Measurements from ENCODE around the gene CCDC170. TPM values are rescaled to one million over a fixed set of nuclear protein-coding genes. Genes with fewer than 3 reads are reported as not detected.

Gene CCDC170
- total RNA-seq, 1 donor from 2014 or later: 0.14 TPM

GRCh38 chr6:151656392-151656791 is 162.6 kb downstream of the CCDC170 start:
- H3K4me1 ChIP-seq (ENCODE audit: insufficient read depth, low read length): no peaks in the 10 kb centered on the region
- H4K20me1 ChIP-seq (ENCODE audit: insufficient read depth, low read length): no peaks in the 10 kb centered on the region
- H3K79me2 ChIP-seq (ENCODE audit: insufficient read depth, low read length): no peaks in the 10 kb centered on the region
- H3K27me3 ChIP-seq (ENCODE audit: insufficient read depth, low read length): no peaks in the 10 kb centered on the region
- no peak for FAIRE-seq
- no peaks in the 10 kb centered on the region for H3K9me3 ChIP-seq (ENCODE audit: insufficient read depth, low read depth, low read length)
- H2AFZ ChIP-seq (ENCODE audit: low read depth, low read length): no peak overlapping the region
- DNase-seq (ENCODE audit: low read depth): no peak
- no peaks in the 10 kb centered on the region for H3K36me3 ChIP-seq (ENCODE audit: insufficient read depth, low read length)
- H3K27ac Mint-ChIP-seq (ENCODE audit: unreplicated experiment): no peak overlapping the region
- no peak overlapping the region for H3K4me3 Mint-ChIP-seq (ENCODE audit: unreplicated experiment)
- TF ChIP-seq CTCF (IDR thresholded peaks at IDR 0.05; ENCODE audit: insufficient read depth, low read depth, low read length) (no peak), EZH2 (IDR thresholded peaks at IDR 0.05; ENCODE audit: insufficient read depth, low read length) (no peak)
- no peaks in the 10 kb centered on the region for H3K4me1 Mint-ChIP-seq (ENCODE audit: low read depth, unreplicated experiment)
- H3K9ac ChIP-seq (ENCODE audit: low read length): no peak overlapping the region
- H3K9me3 Mint-ChIP-seq (ENCODE audit: unreplicated experiment): peaks cover 8% of the 10 kb centered on the region
- H3K36me3 Mint-ChIP-seq (ENCODE audit: low read depth, unreplicated experiment): no peaks in the 10 kb centered on the region
- H3K4me2 ChIP-seq (ENCODE audit: low read length): no peak overlapping the region
- no peaks in the 10 kb centered on the region for H3K27me3 Mint-ChIP-seq (ENCODE audit: low read depth, unreplicated experiment)
- no peak overlapping the region for H3K27ac ChIP-seq (ENCODE audit: low read depth, low read length)
- no peak overlapping the region for H3K4me3 ChIP-seq (ENCODE audit: insufficient read depth, low read depth, low read length)

- Histone ChIP-seq H2AFZ (ENCODE audit: low read depth, low read length) (no peak overlapping the region), H3K79me2 (ENCODE audit: insufficient read depth, low read length) (no peaks in the 10 kb centered on the region), H3K4me2 (ENCODE audit: low read length) (no peak overlapping the region), H3K4me3 (ENCODE audit: insufficient read depth, low read depth, low read length) (no peak overlapping the region), H4K20me1 (ENCODE audit: insufficient read depth, low read length) (no peaks in the 10 kb centered on the region), H3K27me3 (ENCODE audit: insufficient read depth, low read length) (no peaks in the 10 kb centered on the region), H3K9ac (ENCODE audit: low read length) (no peak overlapping the region), H3K27ac (ENCODE audit: low read depth, low read length) (no peak overlapping the region), H3K36me3 (ENCODE audit: insufficient read depth, low read length) (no peaks in the 10 kb centered on the region), H3K4me1 (ENCODE audit: insufficient read depth, low read length) (no peaks in the 10 kb centered on the region), H3K9me3 (ENCODE audit: insufficient read depth, low read depth, low read length) (no peaks in the 10 kb centered on the region)
- Mint-ChIP-seq H3K36me3 (ENCODE audit: low read depth, unreplicated experiment) (no peaks in the 10 kb centered on the region), H3K4me3 (ENCODE audit: unreplicated experiment) (no peak overlapping the region), H3K27me3 (ENCODE audit: low read depth, unreplicated experiment) (no peaks in the 10 kb centered on the region), H3K4me1 (ENCODE audit: low read depth, unreplicated experiment) (no peaks in the 10 kb centered on the region), H3K9me3 (ENCODE audit: unreplicated experiment) (peaks cover 6% of the 10 kb centered on the region), H3K27ac (ENCODE audit: unreplicated experiment) (no peak overlapping the region)
- no peak for DNase-seq (ENCODE audit: low read depth)
- FAIRE-seq: no peak
- no peak for TF ChIP-seq EZH2 (IDR thresholded peaks at IDR 0.05; ENCODE audit: insufficient read depth, low read length)
- no peak for TF ChIP-seq CTCF (IDR thresholded peaks at IDR 0.05; ENCODE audit: insufficient read depth, low read depth, low read length)
Observed at GRCh38 chr6:151658091-151658490, 164.3 kb downstream of the CCDC170 start.

GRCh38 chr6:151659212-151659611 is 165.4 kb downstream of the CCDC170 start:
- Histone ChIP-seq H3K79me2 (ENCODE audit: insufficient read depth, low read length) (no peaks in the 10 kb centered on the region), H3K27me3 (ENCODE audit: insufficient read depth, low read length) (no peaks in the 10 kb centered on the region)

More at GRCh38 chr6:151659212-151659611, 165.4 kb downstream of the CCDC170 start:
- Histone ChIP-seq H3K4me3 (ENCODE audit: insufficient read depth, low read depth, low read length) (no peak overlapping the region), H2AFZ (ENCODE audit: low read depth, low read length) (no peak overlapping the region), H3K36me3 (ENCODE audit: insufficient read depth, low read length) (no peaks in the 10 kb centered on the region), H3K4me2 (ENCODE audit: low read length) (no peak overlapping the region), H3K27ac (ENCODE audit: low read depth, low read length) (no peak overlapping the region), H3K4me1 (ENCODE audit: insufficient read depth, low read length) (no peaks in the 10 kb centered on the region), H3K9ac (ENCODE audit: low read length) (no peak overlapping the region), H3K9me3 (ENCODE audit: insufficient read depth, low read depth, low read length) (no peaks in the 10 kb centered on the region), H4K20me1 (ENCODE audit: insufficient read depth, low read length) (no peaks in the 10 kb centered on the region)
- FAIRE-seq (no peak), DNase-seq (ENCODE audit: low read depth) (no peak)
- Mint-ChIP-seq H3K4me3 (ENCODE audit: unreplicated experiment) (no peak overlapping the region), H3K36me3 (ENCODE audit: low read depth, unreplicated experiment) (no peaks in the 10 kb centered on the region), H3K27me3 (ENCODE audit: low read depth, unreplicated experiment) (no peaks in the 10 kb centered on the region), H3K27ac (ENCODE audit: unreplicated experiment) (no peak overlapping the region), H3K4me1 (ENCODE audit: low read depth, unreplicated experiment) (no peaks in the 10 kb centered on the region), H3K9me3 (ENCODE audit: unreplicated experiment) (peaks cover 6% of the 10 kb centered on the region)
- TF ChIP-seq CTCF (IDR thresholded peaks at IDR 0.05; ENCODE audit: insufficient read depth, low read depth, low read length): no peak
- TF ChIP-seq EZH2 (IDR thresholded peaks at IDR 0.05; ENCODE audit: insufficient read depth, low read length): no peak
